Right ventricle myocardium inferior (tissue), 1 donor: ENCODE data around the gene DOK3. TPM values are rescaled to one million over a fixed set of nuclear protein-coding genes. Genes with fewer than 3 reads are reported as not detected.
A peak's percentile ranks its signal among the peaks of the same experiment; 100 is the strongest.
"Not testable (repeated sequence)": the region's sequence is repeated elsewhere in the genome, so short reads cannot be mapped to it uniquely, and the experiment has no call there.

Experiments
- ATAC-seq: fragments of 200-7000 bp; cut with Tn5 transposase; one replicate; pipeline ENCODE4 v1.9.1; 2020; ENCODE audit warnings: mild to moderate bottlenecking, moderate library complexity
- DNase-seq: peaks from one replicate; pipeline ENCODE4 v3.0.0; 2021; ENCODE audit errors: missing footprints
- intact Hi-C: fragments of 100-400 bp; cut with DNase I; formaldehyde crosslinking; loops from one replicate; pipeline ENCODE4 v1.11.0; 2022
- total RNA-seq: library from RNA; stranded (reverse); fragmentation: NEBNext Ultra II Directional; extraction: Animal tissue kit (Norgen Biotek cat#: 25700); gene quantifications from one replicate; pipeline ENCODE4 v1.2.1, GENCODE V29; 2021
- donor health status: DM: no; HTN: yes; CAD: no; lungs with severe emphysema.

DOK3 gene
- total RNA-seq, 1 donor from 2014 or later = 4.4 TPM

GRCh38 chr5:177491429-177491945 is 18.1 kb downstream of the DOK3 start:
- intact Hi-C loops = no loop called here
- no peak for DNase-seq
- no peak for ATAC-seq

GRCh38 chr5:177490992-177491391 is 18.6 kb downstream of the DOK3 start:
- ATAC-seq (no peak), DNase-seq (no peak)
- intact Hi-C loops = no loop called here

- ATAC-seq (no peak), DNase-seq (no peak)
- intact Hi-C loops = no loop called here
These were observed 19.2 kb downstream of the DOK3 start for GRCh38 chr5:177490311-177490991.

- DNase-seq (no peak), ATAC-seq (no peak)
- intact Hi-C loops = no loop called here
These were observed 20.4 kb downstream of the DOK3 start for GRCh38 chr5:177489119-177489716.

- no peak for DNase-seq
- ATAC-seq = no peak
- intact Hi-C loops = no loop called here
These were observed 21.7 kb downstream of the DOK3 start for GRCh38 chr5:177487975-177488374.

GRCh38 chr5:177487144-177487543 is 22.5 kb downstream of the DOK3 start:
- DNase-seq (no peak), ATAC-seq (no peak)
- intact Hi-C loops = no loop called here

- no peak for ATAC-seq
- no peak for DNase-seq
- intact Hi-C loops = no loop called here
These were observed 23.4 kb downstream of the DOK3 start for GRCh38 chr5:177486256-177486655.

- ATAC-seq, intact Hi-C loops, DNase-seq: not testable (repeated sequence)
These were observed 23.9 kb downstream of the DOK3 start for GRCh38 chr5:177485753-177486152.

GRCh38 chr5:177484902-177485549 is 24.6 kb downstream of the DOK3 start:
- no peak for ATAC-seq
- intact Hi-C loops = no loop called here
- no peak for DNase-seq

- no peak for DNase-seq
- intact Hi-C loops = no loop called here
- no peak for ATAC-seq
These were observed 25.4 kb downstream of the DOK3 start for GRCh38 chr5:177483994-177484901.

- intact Hi-C loops = no loop called here
- no peak for DNase-seq
These were observed 26.6 kb downstream of the DOK3 start for GRCh38 chr5:177483042-177483441.

GRCh38 chr5:177482359-177482795 is 27.2 kb downstream of the DOK3 start:
- intact Hi-C loops = no loop called here

More at GRCh38 chr5:177483042-177483441, 26.6 kb downstream of the DOK3 start:
- no peak for ATAC-seq

GRCh38 chr5:177479774-177480173 is 29.9 kb downstream of the DOK3 start:
- ATAC-seq (peak; percentile 13), DNase-seq (no peak)
- intact Hi-C loops = loop anchor here (1.0 kb wide), 1 partner anchor 17 kb away; no protein-coding TSS in a partner anchor

More at GRCh38 chr5:177482359-177482795, 27.2 kb downstream of the DOK3 start:
- ATAC-seq = no peak
- DNase-seq = no peak

- intact Hi-C loops = loop anchor here (1.0 kb wide), 1 partner anchor 17 kb away; no protein-coding TSS in a partner anchor
- ATAC-seq (peak; percentile 93), DNase-seq (peak; percentile 93)
These were observed 30.6 kb downstream of the DOK3 start for GRCh38 chr5:177478711-177479646.

- no peak for ATAC-seq
- intact Hi-C loops = no loop called here
- no peak for DNase-seq
These were observed 31.7 kb downstream of the DOK3 start for GRCh38 chr5:177477701-177478477.

GRCh38 chr5:177476531-177477233 is 32.9 kb downstream of the DOK3 start:
- ATAC-seq = no peak
- intact Hi-C loops = no loop called here
- no peak for DNase-seq
